PC-3 (cell line): ENCODE data around the gene CRNKL1. TPM values are rescaled to one million over a fixed set of nuclear protein-coding genes. Genes with fewer than 3 reads are reported as not detected.

Source experiments
- ATAC-seq: fragments of 200-7000 bp; cut with Tn5 transposase; 2 replicates; pipeline ENCODE4 v1.9.1; 2020; ENCODE audit warnings: mild to moderate bottlenecking, moderate library complexity
- BruUV-seq: library from RNA; stranded (reverse); fragments of 400-500 nt; replicated peaks from 2 replicates; lab custom pipeline; 2021; lab: Mats Ljungman, UMichigan
- CTCF ChIA-PET: fragments of 300-600 bp; sonication (Branson Sonifier 250); formaldehyde crosslinking; loops from one replicate; lab custom pipeline; 2022; ENCODE audit warnings: antibody characterized with exemption; lab: Charles Lee
- POLR2A ChIA-PET: fragments of 300-600 bp; sonication (Branson Sonifier 250); formaldehyde crosslinking; loops from one replicate; lab custom pipeline; 2022; ENCODE audit warnings: antibody characterized with exemption; ENCODE audit not compliant: unreplicated experiment; lab: Charles Lee
- DNase-seq: peaks from one replicate; pipeline ENCODE4 v3.0.0-alpha.2; 2015
- H2AFZ ChIP-seq: fragments of 300-600 bp; sonication (generic); 2 replicates; pipeline ENCODE4 v1.6.0; 2016; ENCODE audit warnings: antibody characterized with exemption, low read length
- H3F3A ChIP-seq: fragments of 300-600 bp; sonication (generic); one replicate; pipeline ENCODE4 v1.6.0; 2017; ENCODE audit warnings: antibody characterized with exemption, low read length, control low read depth, mild to moderate bottlenecking; ENCODE audit not compliant: unreplicated experiment
- H3K27ac ChIP-seq: fragments of 300-600 bp; sonication (generic); 2 replicates; pipeline ENCODE4 v1.5.1; 2016; ENCODE audit warnings: mild to moderate bottlenecking, low read length
- H3K27me3 ChIP-seq: fragments of 300-600 bp; sonication (generic); 2 replicates; pipeline ENCODE4 v1.6.1; 2016; ENCODE audit warnings: low read length, mixed read lengths
- H3K36me3 ChIP-seq: fragments of 300-600 bp; sonication (generic); 2 replicates; pipeline ENCODE4 v1.6.1; 2016; ENCODE audit warnings: low read depth, mixed run types, low read length, mixed read lengths
- H3K4me1 ChIP-seq: fragments of 300-600 bp; sonication (generic); 2 replicates; pipeline ENCODE4 v1.5.1; 2016; ENCODE audit warnings: low read length; ENCODE audit not compliant: insufficient read depth
- H3K4me2 ChIP-seq: fragments of 300-600 bp; sonication (generic); 2 replicates; pipeline ENCODE4 v1.6.0; 2016; ENCODE audit warnings: low read length
- H3K4me3 ChIP-seq: fragments of 300-600 bp; sonication (generic); 2 replicates; pipeline ENCODE4 v1.5.1; 2016; ENCODE audit warnings: mild to moderate bottlenecking, low read length, mixed read lengths
- H3K79me2 ChIP-seq: fragments of 300-600 bp; sonication (generic); 2 replicates; pipeline ENCODE4 v1.6.1; 2017; ENCODE audit warnings: low read length, mixed read lengths
- H3K9ac ChIP-seq: fragments of 300-600 bp; sonication (generic); 2 replicates; pipeline ENCODE4 v1.6.0; 2016; ENCODE audit warnings: mild to moderate bottlenecking, low read length
- H3K9me2 ChIP-seq: fragments of 300-600 bp; sonication (generic); replicated peaks from 2 replicates; pipeline ENCODE4 v1.6.1; 2016; ENCODE audit warnings: mixed run types, low read length, mixed read lengths
- H3K9me3 ChIP-seq: fragments of 300-600 bp; sonication (generic); 2 replicates; pipeline ENCODE4 v1.6.1; 2016; ENCODE audit warnings: low read length, mixed read lengths
- H4K20me1 ChIP-seq: fragments of 300-600 bp; sonication (generic); 2 replicates; pipeline ENCODE4 v1.6.1; 2016; ENCODE audit warnings: low read length, mixed read lengths
- EZH2 ChIP-seq: fragments of 300-600 bp; sonication (generic); IDR thresholded peaks from one replicate; pipeline ENCODE4 v1.6.1; 2017; ENCODE audit warnings: antibody characterized with exemption, mild to moderate bottlenecking, low read length; ENCODE audit not compliant: unreplicated experiment
- EZH2phosphoT487 ChIP-seq: fragments of 300-600 bp; sonication (generic); IDR thresholded peaks from 2 replicates; pipeline ENCODE4 v1.6.1; 2018; ENCODE audit warnings: mild to moderate bottlenecking, antibody characterized with exemption, low read length, borderline replicate concordance
- intact Hi-C: fragments of 100-400 bp; cut with micrococcal nuclease; formaldehyde crosslinking; loops from 2 replicates; pipeline ENCODE4 v1.9.0; 2023
- total RNA-seq: library from RNA; depleted of rRNA; stranded (reverse); fragments of >200 nt; gene quantifications from 2 replicates; pipeline ENCODE4 v1.2.3, GENCODE V29; 2014
- TF ChIP-seq, protein P1 (sequence below): fragments of 300-600 bp; sonication (generic); conservative IDR thresholded peaks from 2 replicates; pipeline ENCODE4 v1.5.1; 2017; ENCODE audit warnings: antibody characterized with exemption, low read depth, mild to moderate bottlenecking, low read length

The CRNKL1 gene
- total RNA-seq, 1 experiment from 2014 or later = 22.5 TPM

DNA sequence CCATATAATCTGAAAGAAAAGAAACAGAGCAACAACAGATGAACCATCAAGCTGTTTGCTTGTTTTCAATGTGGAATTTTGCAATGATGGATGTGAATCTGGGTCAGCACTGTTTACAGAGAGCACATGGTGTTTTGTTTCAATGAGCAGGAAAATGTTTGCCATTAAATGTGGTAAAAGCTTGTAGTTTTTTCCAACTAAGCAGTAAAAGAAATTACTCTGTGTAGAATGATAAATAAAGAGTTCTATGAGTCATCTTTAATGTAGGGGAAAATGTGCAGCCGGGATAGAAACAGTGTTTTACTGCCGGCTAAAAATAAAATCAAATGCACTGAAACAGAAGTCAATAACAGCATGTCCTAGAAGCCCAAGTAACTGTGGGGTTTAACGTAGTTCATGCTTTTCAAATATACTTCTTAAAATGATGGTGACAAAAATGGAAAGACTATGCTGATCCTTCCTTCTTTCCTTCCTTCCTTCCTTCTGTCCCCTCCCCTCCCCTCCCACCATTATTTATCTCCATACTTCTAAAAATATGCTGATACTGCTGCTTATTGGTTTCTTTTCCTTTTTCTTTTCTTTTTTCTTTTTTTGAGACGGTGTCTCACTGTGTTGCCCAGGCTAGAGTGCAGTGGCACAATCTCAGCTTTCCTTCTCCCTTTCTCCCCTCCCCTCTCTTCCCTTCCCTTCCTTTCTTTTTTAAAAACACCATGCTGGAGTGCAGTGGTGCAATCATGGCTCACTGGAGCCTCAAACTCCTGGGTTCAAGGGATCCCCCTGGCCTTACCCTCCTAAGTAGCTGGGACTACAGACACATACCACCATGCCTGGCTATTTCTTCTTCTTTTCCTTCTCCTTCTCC lies 41.4 kb downstream of the CRNKL1 start:
- peak; percentile 83 for ATAC-seq
- intact Hi-C loops = loop anchor here (2.0 to 5.0 kb wide), 2 partner anchors 36 to 184 kb away; no protein-coding TSS in a partner anchor
- POLR2A ChIA-PET = no interaction called here
- Histone ChIP-seq H3K79me2 (no peaks in the 10 kb centered on the region), H3K9me3 (no peaks in the 10 kb centered on the region), H3K27me3 (no peaks in the 10 kb centered on the region), H4K20me1 (no peaks in the 10 kb centered on the region), H3K4me1 (peaks cover 26% of the 10 kb centered on the region), H3K9me2 (no peaks in the 10 kb centered on the region), H3K4me2 (peak overlapping the region; percentile 71), H3K4me3 (peak overlapping the region; percentile 45), H3K36me3 (no peaks in the 10 kb centered on the region), H3K9ac (peak overlapping the region; percentile 26; the same call in 1 of the 2 replicates), H2AFZ (peak overlapping the region; percentile 27), H3K27ac (peak overlapping the region; percentile 58), H3F3A (no peaks in the 10 kb centered on the region)
- CTCF ChIA-PET = interaction anchor here (0.6 kb wide), 1 partner anchor 48 kb away, joined by 4 read pairs; no protein-coding TSS in a partner anchor
- no TSS peak for BruUV-seq
- TF ChIP-seq, protein P1, sequence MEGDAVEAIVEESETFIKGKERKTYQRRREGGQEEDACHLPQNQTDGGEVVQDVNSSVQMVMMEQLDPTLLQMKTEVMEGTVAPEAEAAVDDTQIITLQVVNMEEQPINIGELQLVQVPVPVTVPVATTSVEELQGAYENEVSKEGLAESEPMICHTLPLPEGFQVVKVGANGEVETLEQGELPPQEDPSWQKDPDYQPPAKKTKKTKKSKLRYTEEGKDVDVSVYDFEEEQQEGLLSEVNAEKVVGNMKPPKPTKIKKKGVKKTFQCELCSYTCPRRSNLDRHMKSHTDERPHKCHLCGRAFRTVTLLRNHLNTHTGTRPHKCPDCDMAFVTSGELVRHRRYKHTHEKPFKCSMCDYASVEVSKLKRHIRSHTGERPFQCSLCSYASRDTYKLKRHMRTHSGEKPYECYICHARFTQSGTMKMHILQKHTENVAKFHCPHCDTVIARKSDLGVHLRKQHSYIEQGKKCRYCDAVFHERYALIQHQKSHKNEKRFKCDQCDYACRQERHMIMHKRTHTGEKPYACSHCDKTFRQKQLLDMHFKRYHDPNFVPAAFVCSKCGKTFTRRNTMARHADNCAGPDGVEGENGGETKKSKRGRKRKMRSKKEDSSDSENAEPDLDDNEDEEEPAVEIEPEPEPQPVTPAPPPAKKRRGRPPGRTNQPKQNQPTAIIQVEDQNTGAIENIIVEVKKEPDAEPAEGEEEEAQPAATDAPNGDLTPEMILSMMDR = no peak
- TF ChIP-seq EZH2phosphoT487 = no peak
- TF ChIP-seq EZH2 = no peak
- DNase-seq = peak; percentile 77

DNA sequence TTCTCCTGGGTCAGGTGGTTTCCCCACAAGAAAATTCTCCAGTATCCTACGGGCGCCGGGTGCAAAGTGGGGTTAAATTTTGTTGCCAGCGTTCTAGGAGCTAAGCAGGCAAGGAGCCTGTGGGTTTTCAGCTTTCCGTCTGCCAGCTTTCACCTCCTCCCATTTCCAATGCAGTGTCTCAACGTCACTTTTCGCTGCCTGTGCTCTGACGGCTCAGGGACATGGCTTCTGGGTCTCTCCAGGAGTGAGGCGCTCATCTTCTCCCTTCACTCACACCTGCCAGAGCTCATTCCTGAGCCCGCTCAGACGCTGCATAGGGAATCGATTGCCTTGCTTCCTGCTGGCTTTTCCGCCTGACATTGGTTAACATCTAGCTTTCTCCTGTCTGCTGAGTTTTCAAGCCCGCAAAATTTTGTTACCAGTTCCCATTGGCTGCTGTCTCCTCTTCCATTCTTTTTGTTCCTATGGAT lies 42.4 kb downstream of the CRNKL1 start:
- Histone ChIP-seq H3K36me3 (no peaks in the 10 kb centered on the region), H3K9ac (no peak overlapping the region), H3K79me2 (no peaks in the 10 kb centered on the region), H3K4me1 (peaks cover 23% of the 10 kb centered on the region), H3K27ac (no peak overlapping the region), H3K9me3 (no peaks in the 10 kb centered on the region), H3K4me3 (no peak overlapping the region), H3K4me2 (no peak overlapping the region), H3F3A (no peaks in the 10 kb centered on the region), H4K20me1 (no peaks in the 10 kb centered on the region), H2AFZ (no peak overlapping the region), H3K27me3 (no peaks in the 10 kb centered on the region), H3K9me2 (no peaks in the 10 kb centered on the region)
- POLR2A ChIA-PET = interaction anchor here (0.7 kb wide), 1 partner anchor 35 kb away, joined by 3 read pairs; no protein-coding TSS in a partner anchor
- TF ChIP-seq, protein P1 = no peak
- TF ChIP-seq EZH2 (no peak), EZH2phosphoT487 (no peak)
- ATAC-seq (no peak), DNase-seq (no peak)
- CTCF ChIA-PET = interaction anchor here (0.6 kb wide), 1 partner anchor 47 kb away, joined by 4 read pairs; no protein-coding TSS in a partner anchor
- no TSS peak for BruUV-seq
- intact Hi-C loops = loop anchor here (2.0 to 5.0 kb wide), 2 partner anchors 35 to 183 kb away; no protein-coding TSS in a partner anchor
